OCI-LY1 (cell line): Measurements from ENCODE around the gene F2RL2.

Experiments
- EZH2 ChIP-seq: fragments of 200-600 bp; sonication (generic), shearing (Covaris generic); IDR thresholded peaks from 2 replicates; pipeline ENCODE4 v1.8.0; 2017; ENCODE audit warnings: borderline replicate concordance, mixed run types, mild to moderate bottlenecking, antibody characterized with exemption, low read length, moderate library complexity, mixed read lengths
- TF ChIP-seq, protein P1 (sequence below): fragments of 200-600 bp; sonication (generic), shearing (Covaris generic); IDR thresholded peaks from 2 replicates; pipeline ENCODE4 v1.5.1; 2017; ENCODE audit warnings: mild to moderate bottlenecking, antibody characterized with exemption, low read length, moderate library complexity, mixed read lengths

DNA sequence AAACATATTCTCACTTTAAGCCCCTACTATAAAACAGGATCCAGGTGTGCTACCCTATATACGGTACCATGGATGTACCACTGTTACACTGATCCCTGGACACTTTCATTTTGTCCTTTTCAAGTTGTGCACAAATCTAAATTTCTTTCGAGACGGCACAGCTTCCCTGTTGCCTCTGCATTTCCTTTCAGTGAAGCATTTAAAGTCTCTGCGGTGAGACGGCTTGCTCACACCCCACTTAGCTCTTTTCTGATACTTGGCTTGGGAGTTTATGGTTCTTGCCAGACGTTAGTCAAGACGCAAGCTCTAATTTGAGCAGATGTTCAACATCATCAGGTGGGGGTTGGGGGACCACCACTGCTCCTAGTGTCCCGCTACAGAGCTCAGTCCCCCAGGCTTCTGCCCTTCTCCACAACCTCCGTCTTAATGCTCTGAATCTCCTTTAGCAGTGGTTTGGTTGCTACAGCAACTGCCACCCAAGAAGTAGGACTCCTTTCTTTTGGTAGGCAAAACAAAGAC lies 15.8 kb downstream of the F2RL2 start:
- TF ChIP-seq, protein P1, sequence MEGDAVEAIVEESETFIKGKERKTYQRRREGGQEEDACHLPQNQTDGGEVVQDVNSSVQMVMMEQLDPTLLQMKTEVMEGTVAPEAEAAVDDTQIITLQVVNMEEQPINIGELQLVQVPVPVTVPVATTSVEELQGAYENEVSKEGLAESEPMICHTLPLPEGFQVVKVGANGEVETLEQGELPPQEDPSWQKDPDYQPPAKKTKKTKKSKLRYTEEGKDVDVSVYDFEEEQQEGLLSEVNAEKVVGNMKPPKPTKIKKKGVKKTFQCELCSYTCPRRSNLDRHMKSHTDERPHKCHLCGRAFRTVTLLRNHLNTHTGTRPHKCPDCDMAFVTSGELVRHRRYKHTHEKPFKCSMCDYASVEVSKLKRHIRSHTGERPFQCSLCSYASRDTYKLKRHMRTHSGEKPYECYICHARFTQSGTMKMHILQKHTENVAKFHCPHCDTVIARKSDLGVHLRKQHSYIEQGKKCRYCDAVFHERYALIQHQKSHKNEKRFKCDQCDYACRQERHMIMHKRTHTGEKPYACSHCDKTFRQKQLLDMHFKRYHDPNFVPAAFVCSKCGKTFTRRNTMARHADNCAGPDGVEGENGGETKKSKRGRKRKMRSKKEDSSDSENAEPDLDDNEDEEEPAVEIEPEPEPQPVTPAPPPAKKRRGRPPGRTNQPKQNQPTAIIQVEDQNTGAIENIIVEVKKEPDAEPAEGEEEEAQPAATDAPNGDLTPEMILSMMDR, result no peak
- TF ChIP-seq EZH2, result no peak
